Keratinocyte (primary cell): ENCODE data around the gene ACTN2.

ENCODE experiments used
- EZH2 ChIP-seq: IDR thresholded peaks from one replicate; pipeline ENCODE4 v1.6.1; 2012; ENCODE audit warnings: inconsistent platforms, mild to moderate bottlenecking, low read length, moderate library complexity
- TF ChIP-seq, protein P1 (sequence below), 3 experiments: IDR thresholded peaks in 1 of 3; conservative IDR thresholded peaks in 1 of 3; optimal IDR thresholded peaks in 1 of 3; 2 replicates in 2 of 3; 3 replicates in 1 of 3; pipeline versions ENCODE3 to v1.5.1; 2011; ENCODE audit warnings: low read length in 3 of 3, mild to moderate bottlenecking in 3 of 3, moderate library complexity in 2 of 3, control low read depth in 1 of 3, inconsistent platforms in 1 of 3; ENCODE audit not compliant: insufficient read depth in 2 of 3; ENCODE audit errors: extremely low read depth in 1 of 3

DNA sequence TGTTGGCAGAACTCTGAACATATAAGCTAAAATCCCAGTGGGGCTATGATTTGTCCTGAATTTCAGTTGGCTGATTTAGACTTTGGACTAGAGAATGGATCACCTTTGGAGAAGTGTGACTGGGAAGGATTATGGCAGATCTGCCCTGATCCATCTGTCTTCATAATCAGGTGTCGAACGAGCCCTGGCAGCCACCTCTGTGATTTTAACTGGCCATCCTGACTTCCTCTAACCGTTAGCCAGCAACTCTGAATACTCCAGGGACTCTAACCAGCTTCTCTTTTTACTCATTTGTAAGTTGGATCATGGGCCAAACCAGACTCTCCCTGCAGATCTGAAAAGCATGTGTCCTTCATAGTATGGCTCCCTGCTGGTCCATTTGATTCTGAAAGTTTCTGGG lies 32.0 kb downstream of the ACTN2 start:
- TF ChIP-seq, protein P1, sequence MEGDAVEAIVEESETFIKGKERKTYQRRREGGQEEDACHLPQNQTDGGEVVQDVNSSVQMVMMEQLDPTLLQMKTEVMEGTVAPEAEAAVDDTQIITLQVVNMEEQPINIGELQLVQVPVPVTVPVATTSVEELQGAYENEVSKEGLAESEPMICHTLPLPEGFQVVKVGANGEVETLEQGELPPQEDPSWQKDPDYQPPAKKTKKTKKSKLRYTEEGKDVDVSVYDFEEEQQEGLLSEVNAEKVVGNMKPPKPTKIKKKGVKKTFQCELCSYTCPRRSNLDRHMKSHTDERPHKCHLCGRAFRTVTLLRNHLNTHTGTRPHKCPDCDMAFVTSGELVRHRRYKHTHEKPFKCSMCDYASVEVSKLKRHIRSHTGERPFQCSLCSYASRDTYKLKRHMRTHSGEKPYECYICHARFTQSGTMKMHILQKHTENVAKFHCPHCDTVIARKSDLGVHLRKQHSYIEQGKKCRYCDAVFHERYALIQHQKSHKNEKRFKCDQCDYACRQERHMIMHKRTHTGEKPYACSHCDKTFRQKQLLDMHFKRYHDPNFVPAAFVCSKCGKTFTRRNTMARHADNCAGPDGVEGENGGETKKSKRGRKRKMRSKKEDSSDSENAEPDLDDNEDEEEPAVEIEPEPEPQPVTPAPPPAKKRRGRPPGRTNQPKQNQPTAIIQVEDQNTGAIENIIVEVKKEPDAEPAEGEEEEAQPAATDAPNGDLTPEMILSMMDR (optimal IDR thresholded peaks at IDR 0.05 in 1 of 3, IDR thresholded peaks at IDR 0.05 in 1 of 3, conservative IDR thresholded peaks at IDR 0.05 in 1 of 3; ENCODE audit: extremely low read depth in 1 of 3, insufficient read depth in 2 of 3, low read length in 3 of 3): no peak
- no peak for TF ChIP-seq EZH2
